IMR-90 (cell line): ENCODE measurements around the gene SLC16A8. TPM values are rescaled to one million over a fixed set of nuclear protein-coding genes. Genes with fewer than 3 reads are reported as not detected.
A peak's percentile ranks its signal among the peaks of the same experiment; 100 is the strongest.

Experiments used
- ATAC-seq: fragments of 200-7000 bp; cut with Tn5 transposase; 2 replicates; pipeline ENCODE4 v1.9.1; 2020; ENCODE audit warnings: low read depth, mild to moderate bottlenecking, moderate library complexity
- BruUV-seq: library from RNA; stranded (reverse); fragments of 400-500 nt; replicated peaks from 2 replicates; lab custom pipeline; 2021; lab: Mats Ljungman, UMichigan
- CTCF ChIA-PET: fragments of 300-600 bp; formaldehyde crosslinking; extraction: SDS; loops from one replicate; lab custom pipeline; 2021; ENCODE audit warnings: antibody characterized with exemption; lab: Yijun Ruan, JAX
- POLR2A ChIA-PET: fragments of 300-600 bp; sonication (Branson Sonifier 250); formaldehyde crosslinking; loops from one replicate; lab custom pipeline; 2022; ENCODE audit warnings: antibody characterized with exemption; ENCODE audit not compliant: unreplicated experiment; lab: Charles Lee
- DNase-seq: peaks from one replicate; pipeline ENCODE4 v3.0.0; 2013
- H2AFZ ChIP-seq: replicated peaks from 2 replicates; pipeline ENCODE3; 2013; ENCODE audit warnings: low read length, mild to moderate bottlenecking; ENCODE audit not compliant: poor library complexity
- H2AK5ac ChIP-seq: 2 replicates; pipeline ENCODE4 v1.6.1; 2013; ENCODE audit warnings: low read depth, low read length, inconsistent platforms
- H2AK9ac ChIP-seq: replicated peaks from 2 replicates; pipeline ENCODE3; 2013; ENCODE audit warnings: mild to moderate bottlenecking, low read depth, low read length, moderate library complexity; ENCODE audit not compliant: poor library complexity
- H2BK120ac ChIP-seq: 2 replicates; pipeline ENCODE4 v1.6.1; 2013; ENCODE audit warnings: low read depth, low read length, inconsistent platforms
- H2BK15ac ChIP-seq: 3 replicates; pipeline ENCODE4 v1.6.1; 2013; ENCODE audit warnings: low read depth, low read length, inconsistent platforms
- H2BK20ac ChIP-seq: 2 replicates; pipeline ENCODE4 v1.6.1; 2013; ENCODE audit warnings: low read depth, mild to moderate bottlenecking, inconsistent platforms, low read length, moderate library complexity
- H2BK5ac ChIP-seq: 2 replicates; pipeline ENCODE4 v1.6.1; 2013; ENCODE audit warnings: mild to moderate bottlenecking, low read depth, low read length, inconsistent platforms; ENCODE audit not compliant: poor library complexity, severe bottlenecking
- H3K14ac ChIP-seq: replicated peaks from 2 replicates; pipeline ENCODE4 v1.6.1; 2013; ENCODE audit warnings: low read depth, low read length, inconsistent platforms
- H3K18ac ChIP-seq: 2 replicates; pipeline ENCODE4 v1.6.1; 2013; ENCODE audit warnings: low read depth, low read length, control low read depth
- H3K23ac ChIP-seq: 2 replicates; pipeline ENCODE4 v1.6.1; 2013; ENCODE audit warnings: low read depth, low read length, inconsistent platforms
- H3K27ac ChIP-seq: 2 replicates; pipeline ENCODE4 v1.5.1; 2013; ENCODE audit warnings: mild to moderate bottlenecking, control low read depth, low read length; ENCODE audit not compliant: insufficient read depth
- H3K27me3 ChIP-seq: 2 replicates; pipeline ENCODE4 v1.6.1; 2013; ENCODE audit warnings: low read length; ENCODE audit not compliant: control insufficient read depth, insufficient read depth
- H3K36me3 ChIP-seq: 2 replicates; pipeline ENCODE4 v1.6.1; 2013; ENCODE audit warnings: low read length, mixed read lengths; ENCODE audit not compliant: control insufficient read depth, insufficient read depth
- H3K4ac ChIP-seq: 2 replicates; pipeline ENCODE4 v1.6.1; 2013; ENCODE audit warnings: low read depth, low read length, inconsistent platforms
- H3K4me1 ChIP-seq: 2 replicates; pipeline ENCODE4 v1.6.1; 2013; ENCODE audit warnings: low read length, mixed read lengths; ENCODE audit not compliant: control insufficient read depth, insufficient read depth
- H3K4me2 ChIP-seq: 2 replicates; pipeline ENCODE4 v1.6.1; 2013; ENCODE audit warnings: low read depth, mild to moderate bottlenecking, control low read depth, low read length, moderate library complexity
- H3K4me3 ChIP-seq: 2 replicates; pipeline ENCODE4 v1.5.1; 2013; ENCODE audit warnings: low read depth, mild to moderate bottlenecking, control low read depth, low read length, moderate library complexity; ENCODE audit not compliant: insufficient read depth
- H3K56ac ChIP-seq: 2 replicates; pipeline ENCODE4 v1.6.1; 2013; ENCODE audit warnings: low read length, inconsistent platforms; ENCODE audit not compliant: insufficient read depth; ENCODE audit errors: extremely low read depth
- H3K79me1 ChIP-seq, 2 experiments: 2 replicates each; pipeline ENCODE4 v1.6.1; 2013; ENCODE audit warnings: low read length in 2 of 2, inconsistent platforms in 1 of 2, low read depth in 1 of 2
- H3K9ac ChIP-seq: 2 replicates; pipeline ENCODE4 v1.6.1; 2013; ENCODE audit warnings: low read depth, low read length, control low read depth
- H3K9me1 ChIP-seq: 2 replicates; pipeline ENCODE4 v1.6.1; 2013; ENCODE audit warnings: low read length, inconsistent platforms; ENCODE audit not compliant: insufficient read depth
- H3K9me3 ChIP-seq: 2 replicates; pipeline ENCODE4 v1.6.1; 2013; ENCODE audit warnings: low read length; ENCODE audit not compliant: control insufficient read depth, insufficient read depth
- H4K20me1 ChIP-seq: 2 replicates; pipeline ENCODE4 v1.6.1; 2013; ENCODE audit warnings: low read length, inconsistent platforms; ENCODE audit not compliant: insufficient read depth
- H4K5ac ChIP-seq: 2 replicates; pipeline ENCODE4 v1.6.1; 2013; ENCODE audit warnings: mild to moderate bottlenecking, low read depth, low read length, control low read depth
- H4K8ac ChIP-seq, 2 experiments: 2 replicates each; pipeline ENCODE4 v1.6.1; 2013; ENCODE audit warnings: low read depth in 2 of 2, low read length in 2 of 2, control low read depth in 1 of 2, inconsistent platforms in 1 of 2
- H4K91ac ChIP-seq: 2 replicates; pipeline ENCODE4 v1.6.1; 2013; ENCODE audit warnings: low read depth, low read length, inconsistent platforms; ENCODE audit not compliant: insufficient read depth
- BHLHE40 ChIP-seq: fragments of 150-350 bp; IDR thresholded peaks from 2 replicates; pipeline ENCODE4 v1.6.1; 2016; ENCODE audit warnings: mild to moderate bottlenecking, low read depth, low read length
- CEBPB ChIP-seq: IDR thresholded peaks from 2 replicates; pipeline ENCODE4 v1.6.1; 2012; ENCODE audit warnings: low read depth, low read length, improper control_type of control experiment
- CHD1 ChIP-seq: IDR thresholded peaks from 2 replicates; pipeline ENCODE4 v1.6.1; 2012; ENCODE audit warnings: low read depth, low read length, improper control_type of control experiment
- CTCF ChIP-seq: conservative IDR thresholded peaks from 2 replicates; pipeline ENCODE4 v1.5.1; 2012; ENCODE audit warnings: mild to moderate bottlenecking, low read depth, low read length, improper control_type of control experiment
- ELK1 ChIP-seq: fragments of 150-350 bp; IDR thresholded peaks from 2 replicates; pipeline ENCODE4 v1.6.1; 2016; ENCODE audit warnings: low read depth, mild to moderate bottlenecking, low read length, moderate library complexity, borderline replicate concordance
- MXI1 ChIP-seq: IDR thresholded peaks from 2 replicates; pipeline ENCODE4 v1.6.1; 2012; ENCODE audit warnings: low read depth, mild to moderate bottlenecking, low read length, moderate library complexity, borderline replicate concordance
- NFE2L2 ChIP-seq: fragments of 150-350 bp; IDR thresholded peaks from 2 replicates; pipeline ENCODE4 v1.6.1; 2016; ENCODE audit warnings: low read depth, mild to moderate bottlenecking, low read length
- POLR2A ChIP-seq: IDR thresholded peaks from 2 replicates; pipeline ENCODE4 v1.6.1; 2012; ENCODE audit warnings: mild to moderate bottlenecking, low read depth, low read length
- RAD21 ChIP-seq: IDR thresholded peaks from 2 replicates; pipeline ENCODE4 v1.6.1; 2012; ENCODE audit warnings: low read length, improper control_type of control experiment
- RCOR1 ChIP-seq: IDR thresholded peaks from 2 replicates; pipeline ENCODE4 v1.6.1; 2012; ENCODE audit warnings: mild to moderate bottlenecking, low read length, improper control_type of control experiment; ENCODE audit not compliant: insufficient replicate concordance
- SMC3 ChIP-seq: fragments of 150-350 bp; IDR thresholded peaks from 2 replicates; pipeline ENCODE4 v1.6.1; 2016; ENCODE audit warnings: low read depth, mild to moderate bottlenecking, antibody characterized with exemption, low read length, moderate library complexity
- WGBS, 2 experiments: methylation state at CpG; one replicate each; pipeline versions ENCODE4 v1.1.5 to v1.1.7; 2013; ENCODE audit warnings: missing lambda C conversion rate in 2 of 2; ENCODE audit not compliant: insufficient read length in 1 of 2; ENCODE audit errors: extremely low coverage in 2 of 2; 5-methylcytosine and 5-hydroxymethylcytosine counted together
- dilution Hi-C: fragments of 300-500 bp; cut with HindIII; formaldehyde crosslinking; loops from one replicate; pipeline ENCODE4 v1.14.3; 2018; ENCODE audit warnings: low sequenced_read_pairs; ENCODE audit not compliant: unreplicated experiment
- in situ Hi-C: fragments of 300-500 bp; cut with MboI; formaldehyde crosslinking; loops from 3 replicates; pipeline ENCODE4 v1.14.3; 2019; ENCODE audit warnings: low sequenced_read_pairs, inconsistent platforms, mixed read lengths
- intact Hi-C: fragments of 100-400 bp; cut with micrococcal nuclease; formaldehyde crosslinking; loops from 2 replicates; pipeline ENCODE4 v1.10.0; 2022
- polyA plus RNA-seq, 3 experiments: library from polyadenylated mRNA; depleted of rRNA; stranded (reverse); fragments of >200 nt; gene quantifications; 2 replicates each; pipeline ENCODE4 v1.2.3, GENCODE V29; 2012; ENCODE audit warnings: low replicate concordance in 1 of 3
- total RNA-seq: library from RNA; depleted of rRNA; stranded (reverse); fragments of >200 nt; gene quantifications from 2 replicates; pipeline ENCODE4 v1.2.3, GENCODE V29; 2012

Gene SLC16A8
- total and polyA plus RNA-seq, 2 of the 4 experiments (the other 2 are of a cell fraction), result not detected

- Histone ChIP-seq H3K23ac (no peak overlapping the region), H3K79me1 (no peaks in the 10 kb centered on the region), H3K27me3 (peaks cover 34% of the 10 kb centered on the region), H3K4me1 (no peaks in the 10 kb centered on the region; the same call in 1 of the 2 replicates), H3K9ac (no peak overlapping the region), H2AFZ (peak overlapping the region; percentile 23), H3K36me3 (peaks cover under 1% of the 10 kb centered on the region; the same call in 1 of the 2 replicates), H4K5ac (no peak overlapping the region), H4K91ac (no peak overlapping the region), H2AK9ac (peak overlapping the region; percentile 82), H3K4ac (no peak overlapping the region), H3K9me3 (no peaks in the 10 kb centered on the region), H2BK20ac (no peak overlapping the region), H3K9me1 (0 out of 2 replicates have a peak, but pooled peaks cover 6% of the 10 kb centered on the region), H2AK5ac (no peak overlapping the region; the same call in 1 of the 2 replicates), H3K18ac (no peak overlapping the region), H3K56ac (no peak overlapping the region), H2BK120ac (no peak overlapping the region), H2BK5ac (no peak overlapping the region), H4K20me1 (no peaks in the 10 kb centered on the region), H3K27ac (no peak overlapping the region), H2BK15ac (no peak overlapping the region), H3K14ac (no peak overlapping the region), H3K4me2 (no peak overlapping the region), H3K4me3 (no peak overlapping the region), H4K8ac (no peak overlapping the region)
- dilution Hi-C loops (no loop called here), in situ Hi-C loops (no loop called here), intact Hi-C loops (no loop called here)
- BruUV-seq, result no TSS peak
- DNase-seq (no peak), ATAC-seq (no peak)
- no peak for TF ChIP-seq ELK1
- no peak for TF ChIP-seq POLR2A
- no peak for TF ChIP-seq RAD21
- TF ChIP-seq CHD1, result no peak
- TF ChIP-seq RCOR1, result no peak
- TF ChIP-seq CTCF, result no peak
- TF ChIP-seq CEBPB, result no peak
- TF ChIP-seq NFE2L2, result no peak
- no peak for TF ChIP-seq SMC3
- TF ChIP-seq BHLHE40, result no peak
- TF ChIP-seq MXI1, result no peak
- WGBS, 2 experiments, result 71% methylated on average over 5 of the region's 7 CpGs; no CpG with 5 or more reads in 1 of the 2 experiments
- ChIA-PET POLR2A (no interaction called here), CTCF (no interaction called here)
These were observed 4.2 kb downstream of the SLC16A8 start for GRCh38 chr22:38079804-38080203.
